Astrocyte of the cerebellum (primary cell): ENCODE measurements around the gene ECE1.
"Not testable (repeated sequence)": the region's sequence is repeated elsewhere in the genome, so short reads cannot be mapped to it uniquely, and the experiment has no call there.

Experiments
- DNase-seq: peaks from one replicate; pipeline ENCODE4 v3.0.0-alpha.2; 2011; ENCODE audit warnings: low read depth
- H3K4me3 ChIP-seq: 2 replicates; pipeline ENCODE4 v1.5.1; 2011; ENCODE audit warnings: mild to moderate bottlenecking, low read depth, low read length, moderate library complexity
- in situ Hi-C: cut with HindIII; loops from 2 replicates; pipeline ENCODE4 v1.10.0; 2017; ENCODE audit warnings: low sequenced_read_pairs
- TF ChIP-seq, protein P1 (sequence below): IDR thresholded peaks from 2 replicates; pipeline ENCODE4 v1.5.1; 2012; ENCODE audit warnings: low read length, low read depth, moderate library complexity, mild to moderate bottlenecking; ENCODE audit errors: missing control alignments

The ECE1 gene

DNA sequence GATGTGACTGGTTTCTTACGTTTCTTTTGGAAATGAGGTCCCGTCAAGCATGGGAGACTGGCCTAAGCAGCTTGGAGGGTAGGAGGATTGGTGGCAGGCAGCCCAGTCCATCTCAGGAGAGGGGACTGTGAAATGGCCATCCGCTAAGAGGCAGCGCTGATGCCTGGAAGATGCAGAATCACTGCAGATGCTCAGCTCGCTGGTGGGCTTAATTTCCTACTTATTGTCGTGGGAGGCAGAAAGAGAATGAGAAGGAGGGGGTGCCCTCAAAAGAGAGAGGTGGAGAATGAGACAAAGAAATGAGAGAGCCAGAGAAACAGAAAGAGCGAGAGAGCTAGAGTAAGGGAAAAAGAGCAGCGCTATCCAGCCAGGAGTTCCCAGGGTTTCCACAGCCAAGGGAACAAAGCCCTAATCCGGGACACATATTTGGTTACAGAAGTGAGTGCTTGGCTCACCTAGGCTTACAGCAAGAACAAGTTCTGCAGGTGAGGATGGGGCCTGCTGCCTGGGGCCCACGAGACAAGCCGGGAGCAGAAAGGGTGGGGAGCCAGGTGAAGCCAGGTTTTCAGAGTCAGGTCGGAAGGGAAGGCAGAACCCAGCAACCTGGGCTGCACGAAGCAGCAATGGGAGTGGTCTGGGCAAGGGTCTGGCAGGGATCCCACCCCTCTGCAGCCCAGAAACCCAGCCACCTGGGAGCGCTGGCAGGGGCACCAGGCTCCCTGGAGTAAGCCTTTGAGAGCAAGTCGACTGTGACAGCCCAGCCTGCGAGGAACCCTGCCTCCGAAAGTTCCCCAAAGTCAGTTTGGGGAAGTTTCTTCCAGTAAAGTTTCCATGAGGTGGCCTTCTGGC, 5.8 kb downstream of the ECE1 start:
- in situ Hi-C loops: no loop called here
- TF ChIP-seq, protein P1, sequence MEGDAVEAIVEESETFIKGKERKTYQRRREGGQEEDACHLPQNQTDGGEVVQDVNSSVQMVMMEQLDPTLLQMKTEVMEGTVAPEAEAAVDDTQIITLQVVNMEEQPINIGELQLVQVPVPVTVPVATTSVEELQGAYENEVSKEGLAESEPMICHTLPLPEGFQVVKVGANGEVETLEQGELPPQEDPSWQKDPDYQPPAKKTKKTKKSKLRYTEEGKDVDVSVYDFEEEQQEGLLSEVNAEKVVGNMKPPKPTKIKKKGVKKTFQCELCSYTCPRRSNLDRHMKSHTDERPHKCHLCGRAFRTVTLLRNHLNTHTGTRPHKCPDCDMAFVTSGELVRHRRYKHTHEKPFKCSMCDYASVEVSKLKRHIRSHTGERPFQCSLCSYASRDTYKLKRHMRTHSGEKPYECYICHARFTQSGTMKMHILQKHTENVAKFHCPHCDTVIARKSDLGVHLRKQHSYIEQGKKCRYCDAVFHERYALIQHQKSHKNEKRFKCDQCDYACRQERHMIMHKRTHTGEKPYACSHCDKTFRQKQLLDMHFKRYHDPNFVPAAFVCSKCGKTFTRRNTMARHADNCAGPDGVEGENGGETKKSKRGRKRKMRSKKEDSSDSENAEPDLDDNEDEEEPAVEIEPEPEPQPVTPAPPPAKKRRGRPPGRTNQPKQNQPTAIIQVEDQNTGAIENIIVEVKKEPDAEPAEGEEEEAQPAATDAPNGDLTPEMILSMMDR: no peak
- no peak overlapping the region for H3K4me3 ChIP-seq
- no peak for DNase-seq

- H3K4me3 ChIP-seq: no peak overlapping the region
- TF ChIP-seq, protein P1: no peak
- in situ Hi-C loops: no loop called here
- no peak for DNase-seq
These were observed 6.7 kb downstream of the ECE1 start for GRCh38 chr1:21283524-21283923.

GRCh38 chr1:21282020-21282419, 8.2 kb downstream of the ECE1 start:
- in situ Hi-C loops, H3K4me3 ChIP-seq, DNase-seq: not testable (repeated sequence)

DNA sequence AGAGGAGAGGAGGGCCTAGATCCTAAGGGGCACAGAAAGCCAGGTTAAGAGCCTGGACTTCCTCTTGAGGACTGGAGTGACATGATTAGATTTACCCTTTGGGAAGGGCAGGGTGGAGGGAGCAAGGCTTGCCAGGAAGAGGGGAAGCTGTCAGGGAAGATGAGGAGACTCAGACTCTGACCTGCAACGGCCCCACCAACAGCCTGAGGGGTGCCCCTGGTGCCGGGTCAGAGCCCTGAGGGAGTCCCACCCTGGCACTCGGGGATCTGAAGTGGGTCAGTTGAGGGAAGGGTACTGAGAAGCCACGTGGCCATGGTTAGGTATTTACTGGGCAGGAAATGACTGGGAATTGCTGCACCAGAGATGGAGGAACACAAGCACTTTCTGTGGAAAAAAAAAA, 9.8 kb downstream of the ECE1 start:
- no peak for DNase-seq
- H3K4me3 ChIP-seq: no peak overlapping the region
- TF ChIP-seq, protein P1: no peak
- in situ Hi-C loops: no loop called here

GRCh38 chr1:21280011-21280471, 10.2 kb downstream of the ECE1 start:
- no peak overlapping the region for H3K4me3 ChIP-seq
- in situ Hi-C loops: no loop called here
- TF ChIP-seq, protein P1: no peak
- no peak for DNase-seq

- no peak overlapping the region for H3K4me3 ChIP-seq
- TF ChIP-seq, protein P1: no peak
- DNase-seq: no peak
- in situ Hi-C loops: no loop called here
These were observed 11.1 kb downstream of the ECE1 start for GRCh38 chr1:21278860-21279845.
